Type B pancreatic cell (in vitro differentiated cells): Measurements from ENCODE around the gene ANAPC13. TPM values are rescaled to one million over a fixed set of nuclear protein-coding genes. Genes with fewer than 3 reads are reported as not detected.

Source experiments
- DNase-seq: peaks from one replicate; pipeline ENCODE4 v3.0.0; 2021; ENCODE audit warnings: mixed read lengths; ENCODE audit not compliant: unreplicated experiment; ENCODE audit errors: extremely low spot score
- H3K27ac Mint-ChIP-seq: 2 replicates; pipeline ENCODE4 v1.8.0; 2021; ENCODE audit warnings: mild to moderate bottlenecking, mixed read lengths
- H3K27me3 Mint-ChIP-seq: 2 replicates; pipeline ENCODE4 v1.8.0; 2021; ENCODE audit warnings: mixed read lengths
- H3K36me3 Mint-ChIP-seq: 2 replicates; pipeline ENCODE4 v1.8.0; 2021; ENCODE audit warnings: mixed read lengths
- H3K4me1 Mint-ChIP-seq: one replicate; pipeline ENCODE4 v1.8.0; 2021; ENCODE audit warnings: mixed read lengths; ENCODE audit not compliant: unreplicated experiment
- H3K4me3 Mint-ChIP-seq: 2 replicates; pipeline ENCODE4 v1.8.0; 2021; ENCODE audit warnings: mild to moderate bottlenecking, mixed read lengths
- H3K9me3 Mint-ChIP-seq: 2 replicates; pipeline ENCODE4 v1.8.0; 2021; ENCODE audit warnings: mixed read lengths
- CTCF ChIP-seq: fragments of 200-600 bp; sonication (generic); conservative IDR thresholded peaks from 2 replicates; pipeline ENCODE4 v1.5.0; 2021; ENCODE audit warnings: antibody characterized with exemption, mild to moderate bottlenecking
- total RNA-seq: library from RNA; stranded (reverse); gene quantifications from 2 replicates; pipeline ENCODE4 v1.2.1, GENCODE V29; 2021; ENCODE audit warnings: low replicate concordance

The ANAPC13 gene
- total RNA-seq, 1 donor from 2014 or later = 57.0 TPM

- no peaks in the 10 kb centered on the region for H3K4me1 Mint-ChIP-seq
- no peak for DNase-seq
- H3K27ac Mint-ChIP-seq = no peak overlapping the region
- H3K9me3 Mint-ChIP-seq = no peaks in the 10 kb centered on the region
- H3K4me3 Mint-ChIP-seq = no peak overlapping the region
- peaks cover 20% of the 10 kb centered on the region for H3K36me3 Mint-ChIP-seq
- TF ChIP-seq CTCF = no peak
- no peaks in the 10 kb centered on the region for H3K27me3 Mint-ChIP-seq
Observed at GRCh38 chr3:134474956-134475355, 10.8 kb downstream of the ANAPC13 start.

- peak; percentile 91 for TF ChIP-seq CTCF
- no peaks in the 10 kb centered on the region for H3K9me3 Mint-ChIP-seq
- H3K4me3 Mint-ChIP-seq = no peak overlapping the region
- H3K4me1 Mint-ChIP-seq = no peaks in the 10 kb centered on the region
- no peaks in the 10 kb centered on the region for H3K27me3 Mint-ChIP-seq
- H3K27ac Mint-ChIP-seq = no peak overlapping the region
- peaks cover 15% of the 10 kb centered on the region for H3K36me3 Mint-ChIP-seq
- peak; percentile 78 for DNase-seq
Observed at GRCh38 chr3:134473868-134474546, 11.8 kb downstream of the ANAPC13 start.

- H3K36me3 Mint-ChIP-seq = peaks cover 11% of the 10 kb centered on the region
- no peak for TF ChIP-seq CTCF
- no peak overlapping the region for H3K27ac Mint-ChIP-seq
- no peak for DNase-seq
- H3K4me1 Mint-ChIP-seq = no peaks in the 10 kb centered on the region
- no peaks in the 10 kb centered on the region for H3K9me3 Mint-ChIP-seq
- H3K4me3 Mint-ChIP-seq = no peak overlapping the region
- no peaks in the 10 kb centered on the region for H3K27me3 Mint-ChIP-seq
Observed at GRCh38 chr3:134472831-134473230, 13.0 kb downstream of the ANAPC13 start.

GRCh38 chr3:134471521-134472193, 14.1 kb downstream of the ANAPC13 start:
- Mint-ChIP-seq H3K4me1 (no peaks in the 10 kb centered on the region), H3K9me3 (no peaks in the 10 kb centered on the region), H3K27me3 (no peaks in the 10 kb centered on the region), H3K4me3 (no peak overlapping the region), H3K27ac (no peak overlapping the region), H3K36me3 (peaks cover 3% of the 10 kb centered on the region)
- TF ChIP-seq CTCF = no peak
- no peak for DNase-seq

GRCh38 chr3:134468519-134468918, 17.3 kb downstream of the ANAPC13 start:
- Mint-ChIP-seq H3K4me1 (peaks cover 17% of the 10 kb centered on the region), H3K27me3 (no peaks in the 10 kb centered on the region), H3K9me3 (no peaks in the 10 kb centered on the region), H3K36me3 (no peaks in the 10 kb centered on the region), H3K4me3 (no peak overlapping the region), H3K27ac (no peak overlapping the region)
- no peak for TF ChIP-seq CTCF
- no peak for DNase-seq
